OCI-LY1 (cell line): ENCODE measurements around the gene PHF10.

Experiments
- H2AFZ ChIP-seq: fragments of 200-600 bp; sonication (generic), shearing (Covaris generic); 2 replicates; pipeline ENCODE4 v1.6.0; 2014; ENCODE audit warnings: antibody characterized with exemption, mild to moderate bottlenecking, low read length
- H3F3A ChIP-seq: fragments of 200-600 bp; sonication (generic), shearing (Covaris generic); 2 replicates; pipeline ENCODE4 v1.6.0; 2014; ENCODE audit warnings: mild to moderate bottlenecking, antibody characterized with exemption, low read length, moderate library complexity; ENCODE audit not compliant: insufficient read depth
- H3K27ac ChIP-seq: fragments of 200-600 bp; sonication (generic); 2 replicates; pipeline ENCODE4 v1.5.1; 2014; ENCODE audit warnings: low read length, mixed run types, mild to moderate bottlenecking, low read depth; ENCODE audit not compliant: poor library complexity, severe bottlenecking
- H3K27me3 ChIP-seq: fragments of 200-600 bp; sonication (generic); 2 replicates; pipeline ENCODE4 v1.6.0; 2014; ENCODE audit warnings: antibody characterized with exemption, mild to moderate bottlenecking, low read length, moderate library complexity; ENCODE audit not compliant: insufficient read depth
- H3K36me3 ChIP-seq: fragments of 200-600 bp; sonication (generic); 2 replicates; pipeline ENCODE4 v1.6.1; 2014; ENCODE audit warnings: mild to moderate bottlenecking, antibody characterized with exemption, low read length, moderate library complexity, mixed read lengths; ENCODE audit not compliant: insufficient read depth
- H3K4me1 ChIP-seq: fragments of 200-600 bp; sonication (generic); 2 replicates; pipeline ENCODE4 v1.5.1; 2014; ENCODE audit warnings: mild to moderate bottlenecking, low read length, moderate library complexity; ENCODE audit not compliant: insufficient read depth, severe bottlenecking
- H3K4me2 ChIP-seq: fragments of 200-600 bp; sonication (generic), shearing (Covaris generic); 2 replicates; pipeline ENCODE4 v1.6.1; 2014; ENCODE audit warnings: low read length
- H3K4me3 ChIP-seq: fragments of 200-600 bp; sonication (generic); 2 replicates; pipeline ENCODE4 v1.5.1; 2014; ENCODE audit warnings: low read length, low read depth, mild to moderate bottlenecking, mixed read lengths; ENCODE audit not compliant: poor library complexity, severe bottlenecking
- H3K79me2 ChIP-seq: fragments of 200-600 bp; shearing (Covaris generic); 2 replicates; pipeline ENCODE4 v1.6.1; 2016; ENCODE audit warnings: mixed run types, low read length, mixed read lengths; ENCODE audit not compliant: insufficient read depth
- H3K9ac ChIP-seq: fragments of 200-600 bp; sonication (generic), shearing (Covaris generic); 2 replicates; pipeline ENCODE4 v1.6.1; 2014; ENCODE audit warnings: mild to moderate bottlenecking, low read length, mixed read lengths
- H3K9me2 ChIP-seq: fragments of 200-600 bp; sonication (generic), shearing (Covaris generic); 2 replicates; pipeline ENCODE4 v1.6.1; 2014; ENCODE audit warnings: low read depth, mild to moderate bottlenecking, low read length, mixed read lengths
- H3K9me3 ChIP-seq: fragments of 200-600 bp; shearing (Covaris generic); 2 replicates; pipeline ENCODE4 v1.6.1; 2014; ENCODE audit warnings: low read length, mixed read lengths
- H4K20me1 ChIP-seq: fragments of 200-600 bp; sonication (generic), shearing (Covaris generic); 2 replicates; pipeline ENCODE4 v1.6.0; 2016; ENCODE audit warnings: mild to moderate bottlenecking, low read length; ENCODE audit not compliant: insufficient read depth
- CTCF ChIP-seq: fragments of 200-600 bp; sonication (generic), shearing (Covaris generic); IDR thresholded peaks from 2 replicates; pipeline ENCODE4 v1.5.1; 2017; ENCODE audit warnings: mild to moderate bottlenecking, antibody characterized with exemption, low read length, moderate library complexity, mixed read lengths
- EZH2 ChIP-seq: fragments of 200-600 bp; sonication (generic), shearing (Covaris generic); IDR thresholded peaks from 2 replicates; pipeline ENCODE4 v1.8.0; 2017; ENCODE audit warnings: borderline replicate concordance, mixed run types, mild to moderate bottlenecking, antibody characterized with exemption, low read length, moderate library complexity, mixed read lengths

Gene PHF10

GRCh38 chr6:169691260-169691659 lies 33.0 kb downstream of the PHF10 start:
- Histone ChIP-seq H3F3A (no peaks in the 10 kb centered on the region), H3K79me2 (no peaks in the 10 kb centered on the region), H3K9me2 (no peaks in the 10 kb centered on the region), H3K4me3 (no peak overlapping the region), H3K27me3 (no peaks in the 10 kb centered on the region), H3K36me3 (peaks cover 79% of the 10 kb centered on the region), H4K20me1 (no peaks in the 10 kb centered on the region), H3K9me3 (peaks cover 11% of the 10 kb centered on the region), H3K9ac (no peak overlapping the region), H3K4me2 (no peak overlapping the region), H3K4me1 (no peaks in the 10 kb centered on the region), H2AFZ (no peak overlapping the region), H3K27ac (no peak overlapping the region)
- no peak for TF ChIP-seq EZH2
- no peak for TF ChIP-seq CTCF

- Histone ChIP-seq H3K4me1 (no peaks in the 10 kb centered on the region), H4K20me1 (no peaks in the 10 kb centered on the region), H3K27ac (no peak overlapping the region), H3F3A (no peaks in the 10 kb centered on the region), H3K36me3 (peaks cover 77% of the 10 kb centered on the region), H3K79me2 (no peaks in the 10 kb centered on the region; the same call in 1 of the 2 replicates), H3K4me3 (no peak overlapping the region), H3K4me2 (no peak overlapping the region), H3K27me3 (no peaks in the 10 kb centered on the region), H2AFZ (no peak overlapping the region), H3K9me3 (peaks cover 12% of the 10 kb centered on the region), H3K9ac (no peak overlapping the region), H3K9me2 (no peaks in the 10 kb centered on the region)
- no peak for TF ChIP-seq CTCF
- TF ChIP-seq EZH2: no peak
Observed at GRCh38 chr6:169689287-169689686, 35.0 kb downstream of the PHF10 start.

- Histone ChIP-seq H3K27me3 (no peaks in the 10 kb centered on the region), H3K79me2 (no peaks in the 10 kb centered on the region; the same call in 1 of the 2 replicates), H3F3A (no peaks in the 10 kb centered on the region), H3K9me3 (peaks cover 12% of the 10 kb centered on the region), H3K9ac (no peak overlapping the region), H3K4me3 (no peak overlapping the region), H3K4me2 (no peak overlapping the region), H3K9me2 (no peaks in the 10 kb centered on the region), H3K4me1 (no peaks in the 10 kb centered on the region), H3K36me3 (peaks cover 83% of the 10 kb centered on the region), H2AFZ (no peak overlapping the region), H3K27ac (no peak overlapping the region), H4K20me1 (no peaks in the 10 kb centered on the region)
- no peak for TF ChIP-seq CTCF
- TF ChIP-seq EZH2: no peak
Observed at GRCh38 chr6:169685860-169686259, 38.4 kb downstream of the PHF10 start.
